Upper lobe of left lung (tissue), 6 donors: ENCODE results near the gene ATP13A1. TPM values are rescaled to one million over a fixed set of nuclear protein-coding genes. Genes with fewer than 3 reads are reported as not detected.

Source experiments
- ATAC-seq, 2 donors: fragments of 200-7000 bp; cut with Tn5 transposase; one replicate each; pipeline ENCODE4 v1.9.1; 2022; ENCODE audit warnings: mild to moderate bottlenecking in 2 of 2, moderate library complexity in 2 of 2; ENCODE audit not compliant: low FRiP score in 2 of 2
- DNase-seq, 2 donors: peaks; one replicate each; pipeline ENCODE4 v3.0.0-alpha.2; 2019 to 2020
- H3K27ac ChIP-seq, 4 donors: fragments of 200-600 bp; sonication (generic); one replicate each; pipeline ENCODE4 v1.5.1; 2016 to 2019
- H3K27me3 ChIP-seq, 4 donors: fragments of 200-600 bp; sonication (generic); one replicate each; pipeline ENCODE4 v1.5.1; 2017 to 2019
- H3K36me3 ChIP-seq, 4 donors: fragments of 200-600 bp; sonication (generic); one replicate each; pipeline ENCODE4 v1.5.1; 2016 to 2019
- H3K4me1 ChIP-seq, 4 donors: fragments of 200-600 bp; sonication (generic); one replicate each; pipeline ENCODE4 v1.5.1; 2018 to 2019
- H3K4me3 ChIP-seq, 4 donors: fragments of 200-600 bp; sonication (generic); one replicate each; pipeline ENCODE4 v1.5.1; 2017 to 2019; ENCODE audit warnings: mild to moderate bottlenecking in 2 of 4, moderate library complexity in 1 of 4
- H3K9me3 ChIP-seq, 4 donors: fragments of 200-600 bp; sonication (generic); one replicate each; pipeline ENCODE4 v1.5.1; 2018 to 2019
- EP300 ChIP-seq, 4 donors: sonication (generic); formaldehyde crosslinking; IDR thresholded peaks; one replicate each; pipeline ENCODE4 v1.5.1; 2017; ENCODE audit warnings: antibody characterized with exemption in 4 of 4, control low read depth in 2 of 4
- POLR2A ChIP-seq, 4 donors: fragments of 450-650 bp; IDR thresholded peaks; one replicate each; pipeline ENCODE4 v1.5.1; 2016 to 2017; ENCODE audit warnings: antibody characterized with exemption in 4 of 4, mild to moderate bottlenecking in 2 of 4
- POLR2AphosphoS5 ChIP-seq, 2 donors: sonication (generic); formaldehyde crosslinking; IDR thresholded peaks; one replicate each; pipeline ENCODE4 v1.5.1; 2017; ENCODE audit warnings: antibody characterized with exemption in 2 of 2
- WGBS, 2 donors: methylation state at CpG; one replicate each; pipeline ENCODE4 v1.1.5; 2017 to 2018; 5-methylcytosine and 5-hydroxymethylcytosine counted together
- total RNA-seq, 6 donors: library from RNA; depleted of rRNA in 4 of 6; stranded (reverse); fragments of >200 nt in 4 of 6; gene quantifications; one replicate each; pipeline versions ENCODE4 v1.1.0 to v1.2.1, GENCODE V29; 2016 to 2021
- TF ChIP-seq, protein P1 (sequence below), 6 experiments: fragments of 450-650 bp in 4 of 6; fragments of 200-600 bp in 2 of 6; sonication (generic) in 2 of 6; IDR thresholded peaks; one replicate each; pipeline ENCODE4 v1.5.1; 2016 to 2019; ENCODE audit warnings: antibody characterized with exemption in 6 of 6
- donor health status: DM: no; HTN: no; CAD: no; lungs with moderate emphysema.
- donor health status: DM: no; HTN: yes; CAD: no; lungs with severe emphysema.

The ATP13A1 gene
- total RNA-seq, 6 donors from 2014 or later = 58.6 to 256 (median 97.4) TPM

- Histone ChIP-seq H3K27me3 (no peaks in the 10 kb centered on the region), H3K9me3 (no peaks in the 10 kb centered on the region), H3K36me3 (peaks cover 58 to 100% (median 96%) of the 10 kb centered on the region in 4 donors), H3K4me1 (peaks cover 0 to 4% (median 0%) of the 10 kb centered on the region in 4 donors), H3K4me3 (no peak overlapping the region), H3K27ac (no peak overlapping the region)
- TF ChIP-seq POLR2A (IDR thresholded peaks at IDR 0.05) (no peak), POLR2AphosphoS5 (IDR thresholded peaks at IDR 0.05) (no peak), EP300 (IDR thresholded peaks at IDR 0.05) (no peak)
- TF ChIP-seq, protein P1, sequence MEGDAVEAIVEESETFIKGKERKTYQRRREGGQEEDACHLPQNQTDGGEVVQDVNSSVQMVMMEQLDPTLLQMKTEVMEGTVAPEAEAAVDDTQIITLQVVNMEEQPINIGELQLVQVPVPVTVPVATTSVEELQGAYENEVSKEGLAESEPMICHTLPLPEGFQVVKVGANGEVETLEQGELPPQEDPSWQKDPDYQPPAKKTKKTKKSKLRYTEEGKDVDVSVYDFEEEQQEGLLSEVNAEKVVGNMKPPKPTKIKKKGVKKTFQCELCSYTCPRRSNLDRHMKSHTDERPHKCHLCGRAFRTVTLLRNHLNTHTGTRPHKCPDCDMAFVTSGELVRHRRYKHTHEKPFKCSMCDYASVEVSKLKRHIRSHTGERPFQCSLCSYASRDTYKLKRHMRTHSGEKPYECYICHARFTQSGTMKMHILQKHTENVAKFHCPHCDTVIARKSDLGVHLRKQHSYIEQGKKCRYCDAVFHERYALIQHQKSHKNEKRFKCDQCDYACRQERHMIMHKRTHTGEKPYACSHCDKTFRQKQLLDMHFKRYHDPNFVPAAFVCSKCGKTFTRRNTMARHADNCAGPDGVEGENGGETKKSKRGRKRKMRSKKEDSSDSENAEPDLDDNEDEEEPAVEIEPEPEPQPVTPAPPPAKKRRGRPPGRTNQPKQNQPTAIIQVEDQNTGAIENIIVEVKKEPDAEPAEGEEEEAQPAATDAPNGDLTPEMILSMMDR (IDR thresholded peaks at IDR 0.05) = no peak
- no peak for ATAC-seq
- DNase-seq = peak in 1 of 2 donors; percentile 71
- WGBS, 2 donors = 96 to 98% methylated on average over 19 to 21 of the region's 22 CpGs
Measured at GRCh38 chr19:19655051-19655594, 8.4 kb downstream of the ATP13A1 start.

DNA sequence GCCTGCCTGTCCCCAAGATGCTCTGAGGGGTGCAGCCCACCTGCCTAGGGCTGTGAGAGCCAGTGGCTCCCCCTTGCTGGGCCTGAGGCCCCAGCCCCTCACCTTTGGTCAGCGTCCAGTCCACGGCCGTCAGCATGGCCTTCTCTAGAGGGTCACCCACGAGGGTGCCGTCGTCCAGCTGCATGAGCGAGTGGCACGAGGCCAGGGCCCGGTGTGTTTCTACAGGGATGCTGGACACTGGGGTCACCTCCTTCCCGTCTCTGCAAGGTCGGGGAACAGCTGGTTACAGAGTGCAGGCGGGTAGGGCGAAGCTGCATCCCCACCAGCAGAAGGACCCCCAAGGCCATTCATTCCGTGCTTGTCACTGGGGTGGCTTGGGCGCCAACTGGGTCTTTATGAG lies 9.0 kb downstream of the ATP13A1 start:
- no peaks in the 10 kb centered on the region for H3K4me1 ChIP-seq
- H3K9me3 ChIP-seq = no peaks in the 10 kb centered on the region
- H3K27me3 ChIP-seq = no peaks in the 10 kb centered on the region
- peak in 1 of 2 donors; percentile 65 for DNase-seq
- H3K27ac ChIP-seq = no peak overlapping the region
- 97% methylated on average over 6 of the region's 15 CpGs for WGBS, 2 donors
- H3K36me3 ChIP-seq = peaks cover 58 to 100% (median 99%) of the 10 kb centered on the region in 4 donors
- TF ChIP-seq, protein P1 (IDR thresholded peaks at IDR 0.05) = no peak
- TF ChIP-seq EP300 (IDR thresholded peaks at IDR 0.05) (no peak), POLR2A (IDR thresholded peaks at IDR 0.05) (no peak), POLR2AphosphoS5 (IDR thresholded peaks at IDR 0.05) (no peak)
- no peak for ATAC-seq
- H3K4me3 ChIP-seq = no peak overlapping the region

DNA sequence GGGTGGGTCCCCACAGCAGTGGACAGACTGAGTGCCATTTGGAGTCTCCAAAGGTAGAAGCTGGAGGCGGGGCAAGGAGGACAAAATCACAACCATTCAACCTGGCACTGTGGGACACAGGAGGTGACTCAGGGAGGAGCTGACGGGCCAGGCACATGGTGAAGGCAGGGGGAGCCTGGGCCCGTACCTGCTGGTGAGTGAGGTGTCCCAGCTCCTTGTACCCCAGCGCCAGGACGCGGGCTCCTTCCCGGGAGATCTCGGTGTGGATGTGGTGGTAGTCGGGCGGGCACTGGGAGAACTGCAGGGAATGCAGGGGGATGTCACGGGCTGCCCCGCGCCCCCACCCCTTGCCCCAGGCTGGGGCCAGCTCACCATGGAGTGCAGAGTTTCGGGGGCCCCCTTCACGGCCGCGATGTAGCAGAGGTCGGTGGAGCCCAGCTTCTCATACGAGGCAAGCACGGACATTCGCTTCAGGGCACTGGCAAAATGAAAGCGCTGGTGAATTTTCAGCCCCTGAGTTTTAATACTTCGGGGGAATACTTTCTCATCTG lies 9.8 kb downstream of the ATP13A1 start:
- no peak overlapping the region for H3K27ac ChIP-seq
- whole genome bisulfite sequencing, 2 donors = 91 to 95% methylated on average over 13 to 20 of the region's 23 CpGs
- H3K27me3 ChIP-seq = no peaks in the 10 kb centered on the region
- H3K4me3 ChIP-seq = no peak overlapping the region
- H3K36me3 ChIP-seq = peaks cover 53 to 99% (median 97%) of the 10 kb centered on the region in 4 donors
- H3K4me1 ChIP-seq = no peaks in the 10 kb centered on the region
- no peak for TF ChIP-seq EP300 (IDR thresholded peaks at IDR 0.05)
- TF ChIP-seq, protein P1 (IDR thresholded peaks at IDR 0.05) = no peak
- TF ChIP-seq POLR2A (IDR thresholded peaks at IDR 0.05) = no peak
- no peak for TF ChIP-seq POLR2AphosphoS5 (IDR thresholded peaks at IDR 0.05)
- ATAC-seq = no peak
- DNase-seq = peak in 1 of 2 donors; percentile 71
- H3K9me3 ChIP-seq = no peaks in the 10 kb centered on the region

GRCh38 chr19:19652482-19653295 lies 10.8 kb downstream of the ATP13A1 start:
- no peak overlapping the region for H3K4me3 ChIP-seq
- peaks cover 45 to 95% (median 91%) of the 10 kb centered on the region in 4 donors for H3K36me3 ChIP-seq
- DNase-seq (peak in 1 of 2 donors; percentile 56), ATAC-seq (no peak)
- no peak overlapping the region for H3K27ac ChIP-seq
- H3K4me1 ChIP-seq = no peaks in the 10 kb centered on the region
- 94 to 99% methylated on average over 17 to 24 of the region's 24 CpGs for WGBS, 2 donors
- H3K27me3 ChIP-seq = no peaks in the 10 kb centered on the region
- TF ChIP-seq EP300 (IDR thresholded peaks at IDR 0.05) = no peak
- no peak for TF ChIP-seq POLR2AphosphoS5 (IDR thresholded peaks at IDR 0.05)
- TF ChIP-seq POLR2A (IDR thresholded peaks at IDR 0.05) = no peak
- TF ChIP-seq, protein P1 (IDR thresholded peaks at IDR 0.05) = no peak
- H3K9me3 ChIP-seq = no peaks in the 10 kb centered on the region
